IMR-90 (cell line): Measurements from ENCODE around the gene ADGRL1. TPM values are rescaled to one million over a fixed set of nuclear protein-coding genes. Genes with fewer than 3 reads are reported as not detected.

Source experiments
- ATAC-seq: fragments of 200-7000 bp; cut with Tn5 transposase; 2 replicates; pipeline ENCODE4 v1.9.1; 2020; ENCODE audit warnings: low read depth, mild to moderate bottlenecking, moderate library complexity
- BruUV-seq: library from RNA; stranded (reverse); fragments of 400-500 nt; replicated peaks from 2 replicates; lab custom pipeline; 2021; lab: Mats Ljungman, UMichigan
- CTCF ChIA-PET: fragments of 300-600 bp; formaldehyde crosslinking; extraction: SDS; loops from one replicate; lab custom pipeline; 2021; ENCODE audit warnings: antibody characterized with exemption; lab: Yijun Ruan, JAX
- POLR2A ChIA-PET: fragments of 300-600 bp; sonication (Branson Sonifier 250); formaldehyde crosslinking; loops from one replicate; lab custom pipeline; 2022; ENCODE audit warnings: antibody characterized with exemption; ENCODE audit not compliant: unreplicated experiment; lab: Charles Lee
- DNase-seq: peaks from one replicate; pipeline ENCODE4 v3.0.0; 2013
- H2AFZ ChIP-seq: replicated peaks from 2 replicates; pipeline ENCODE3; 2013; ENCODE audit warnings: low read length, mild to moderate bottlenecking; ENCODE audit not compliant: poor library complexity
- H2AK5ac ChIP-seq: 2 replicates; pipeline ENCODE4 v1.6.1; 2013; ENCODE audit warnings: low read depth, low read length, inconsistent platforms
- H2AK9ac ChIP-seq: replicated peaks from 2 replicates; pipeline ENCODE3; 2013; ENCODE audit warnings: mild to moderate bottlenecking, low read depth, low read length, moderate library complexity; ENCODE audit not compliant: poor library complexity
- H2BK120ac ChIP-seq: 2 replicates; pipeline ENCODE4 v1.6.1; 2013; ENCODE audit warnings: low read depth, low read length, inconsistent platforms
- H2BK15ac ChIP-seq: 3 replicates; pipeline ENCODE4 v1.6.1; 2013; ENCODE audit warnings: low read depth, low read length, inconsistent platforms
- H2BK20ac ChIP-seq: 2 replicates; pipeline ENCODE4 v1.6.1; 2013; ENCODE audit warnings: low read depth, mild to moderate bottlenecking, inconsistent platforms, low read length, moderate library complexity
- H2BK5ac ChIP-seq: 2 replicates; pipeline ENCODE4 v1.6.1; 2013; ENCODE audit warnings: mild to moderate bottlenecking, low read depth, low read length, inconsistent platforms; ENCODE audit not compliant: poor library complexity, severe bottlenecking
- H3K14ac ChIP-seq: replicated peaks from 2 replicates; pipeline ENCODE4 v1.6.1; 2013; ENCODE audit warnings: low read depth, low read length, inconsistent platforms
- H3K18ac ChIP-seq: 2 replicates; pipeline ENCODE4 v1.6.1; 2013; ENCODE audit warnings: low read depth, low read length, control low read depth
- H3K23ac ChIP-seq: 2 replicates; pipeline ENCODE4 v1.6.1; 2013; ENCODE audit warnings: low read depth, low read length, inconsistent platforms
- H3K27ac ChIP-seq: 2 replicates; pipeline ENCODE4 v1.5.1; 2013; ENCODE audit warnings: mild to moderate bottlenecking, control low read depth, low read length; ENCODE audit not compliant: insufficient read depth
- H3K27me3 ChIP-seq: 2 replicates; pipeline ENCODE4 v1.6.1; 2013; ENCODE audit warnings: low read length; ENCODE audit not compliant: control insufficient read depth, insufficient read depth
- H3K36me3 ChIP-seq: 2 replicates; pipeline ENCODE4 v1.6.1; 2013; ENCODE audit warnings: low read length, mixed read lengths; ENCODE audit not compliant: control insufficient read depth, insufficient read depth
- H3K4ac ChIP-seq: 2 replicates; pipeline ENCODE4 v1.6.1; 2013; ENCODE audit warnings: low read depth, low read length, inconsistent platforms
- H3K4me1 ChIP-seq: 2 replicates; pipeline ENCODE4 v1.6.1; 2013; ENCODE audit warnings: low read length, mixed read lengths; ENCODE audit not compliant: control insufficient read depth, insufficient read depth
- H3K4me2 ChIP-seq: 2 replicates; pipeline ENCODE4 v1.6.1; 2013; ENCODE audit warnings: low read depth, mild to moderate bottlenecking, control low read depth, low read length, moderate library complexity
- H3K4me3 ChIP-seq: 2 replicates; pipeline ENCODE4 v1.5.1; 2013; ENCODE audit warnings: low read depth, mild to moderate bottlenecking, control low read depth, low read length, moderate library complexity; ENCODE audit not compliant: insufficient read depth
- H3K56ac ChIP-seq: 2 replicates; pipeline ENCODE4 v1.6.1; 2013; ENCODE audit warnings: low read length, inconsistent platforms; ENCODE audit not compliant: insufficient read depth; ENCODE audit errors: extremely low read depth
- H3K79me1 ChIP-seq, 2 experiments: 2 replicates each; pipeline ENCODE4 v1.6.1; 2013; ENCODE audit warnings: low read length in 2 of 2, inconsistent platforms in 1 of 2, low read depth in 1 of 2
- H3K9ac ChIP-seq: 2 replicates; pipeline ENCODE4 v1.6.1; 2013; ENCODE audit warnings: low read depth, low read length, control low read depth
- H3K9me1 ChIP-seq: 2 replicates; pipeline ENCODE4 v1.6.1; 2013; ENCODE audit warnings: low read length, inconsistent platforms; ENCODE audit not compliant: insufficient read depth
- H3K9me3 ChIP-seq: 2 replicates; pipeline ENCODE4 v1.6.1; 2013; ENCODE audit warnings: low read length; ENCODE audit not compliant: control insufficient read depth, insufficient read depth
- H4K20me1 ChIP-seq: 2 replicates; pipeline ENCODE4 v1.6.1; 2013; ENCODE audit warnings: low read length, inconsistent platforms; ENCODE audit not compliant: insufficient read depth
- H4K5ac ChIP-seq: 2 replicates; pipeline ENCODE4 v1.6.1; 2013; ENCODE audit warnings: mild to moderate bottlenecking, low read depth, low read length, control low read depth
- H4K8ac ChIP-seq, 2 experiments: 2 replicates each; pipeline ENCODE4 v1.6.1; 2013; ENCODE audit warnings: low read depth in 2 of 2, low read length in 2 of 2, control low read depth in 1 of 2, inconsistent platforms in 1 of 2
- H4K91ac ChIP-seq: 2 replicates; pipeline ENCODE4 v1.6.1; 2013; ENCODE audit warnings: low read depth, low read length, inconsistent platforms; ENCODE audit not compliant: insufficient read depth
- BHLHE40 ChIP-seq: fragments of 150-350 bp; IDR thresholded peaks from 2 replicates; pipeline ENCODE4 v1.6.1; 2016; ENCODE audit warnings: mild to moderate bottlenecking, low read depth, low read length
- MAFK ChIP-seq: IDR thresholded peaks from 2 replicates; pipeline ENCODE4 v1.6.1; 2012; ENCODE audit warnings: low read depth, low read length, improper control_type of control experiment
- MXI1 ChIP-seq: IDR thresholded peaks from 2 replicates; pipeline ENCODE4 v1.6.1; 2012; ENCODE audit warnings: low read depth, mild to moderate bottlenecking, low read length, moderate library complexity, borderline replicate concordance
- POLR2A ChIP-seq: IDR thresholded peaks from 2 replicates; pipeline ENCODE4 v1.6.1; 2012; ENCODE audit warnings: mild to moderate bottlenecking, low read depth, low read length
- RCOR1 ChIP-seq: IDR thresholded peaks from 2 replicates; pipeline ENCODE4 v1.6.1; 2012; ENCODE audit warnings: mild to moderate bottlenecking, low read length, improper control_type of control experiment; ENCODE audit not compliant: insufficient replicate concordance
- WGBS, 2 experiments: methylation state at CpG; one replicate each; pipeline versions ENCODE4 v1.1.5 to v1.1.7; 2013; ENCODE audit warnings: missing lambda C conversion rate in 2 of 2; ENCODE audit not compliant: insufficient read length in 1 of 2; ENCODE audit errors: extremely low coverage in 2 of 2; 5-methylcytosine and 5-hydroxymethylcytosine counted together
- dilution Hi-C: fragments of 300-500 bp; cut with HindIII; formaldehyde crosslinking; loops from one replicate; pipeline ENCODE4 v1.14.3; 2018; ENCODE audit warnings: low sequenced_read_pairs; ENCODE audit not compliant: unreplicated experiment
- in situ Hi-C: fragments of 300-500 bp; cut with MboI; formaldehyde crosslinking; loops from 3 replicates; pipeline ENCODE4 v1.14.3; 2019; ENCODE audit warnings: low sequenced_read_pairs, inconsistent platforms, mixed read lengths
- intact Hi-C: fragments of 100-400 bp; cut with micrococcal nuclease; formaldehyde crosslinking; loops from 2 replicates; pipeline ENCODE4 v1.10.0; 2022
- polyA plus RNA-seq, 3 experiments: library from polyadenylated mRNA; depleted of rRNA; stranded (reverse); fragments of >200 nt; gene quantifications; 2 replicates each; pipeline ENCODE4 v1.2.3, GENCODE V29; 2012; ENCODE audit warnings: low replicate concordance in 1 of 3
- total RNA-seq: library from RNA; depleted of rRNA; stranded (reverse); fragments of >200 nt; gene quantifications from 2 replicates; pipeline ENCODE4 v1.2.3, GENCODE V29; 2012

Gene ADGRL1
- total and polyA plus RNA-seq, 2 of the 4 experiments (the other 2 are of a cell fraction) = 0.72 to 2.2 TPM

- Histone ChIP-seq H4K8ac (no peak overlapping the region), H2AK9ac (no peak overlapping the region), H3K14ac (peak overlapping the region; percentile 62), H2BK20ac (no peak overlapping the region), H4K5ac (no peak overlapping the region), H4K91ac (no peak overlapping the region), H3K79me1 (peaks cover 20 to 48% of the 10 kb centered on the region in 2 experiments; a peak in 3 of 4 replicates), H2BK15ac (no peak overlapping the region), H3K23ac (no peak overlapping the region), H2BK120ac (no peak overlapping the region), H2AK5ac (no peak overlapping the region; the same call in 1 of the 2 replicates), H3K4me1 (peaks cover 6% of the 10 kb centered on the region), H2AFZ (no peak overlapping the region), H3K4me2 (no peak overlapping the region), H3K4ac (0 out of 2 replicates have a peak overlapping the region, but pooled peaks have one; percentile 20), H3K18ac (no peak overlapping the region), H3K56ac (no peak overlapping the region), H4K20me1 (peaks cover 9% of the 10 kb centered on the region; the same call in 1 of the 2 replicates), H3K4me3 (no peak overlapping the region), H3K27ac (no peak overlapping the region), H3K9me3 (no peaks in the 10 kb centered on the region), H3K36me3 (no peaks in the 10 kb centered on the region), H3K27me3 (no peaks in the 10 kb centered on the region), H3K9ac (no peak overlapping the region), H2BK5ac (no peak overlapping the region), H3K9me1 (peaks cover 2% of the 10 kb centered on the region; the same call in 1 of the 2 replicates)
- DNase-seq (no peak), ATAC-seq (no peak)
- dilution Hi-C loops (no loop called here), intact Hi-C loops (loop anchor here (5.0 kb wide), 1 partner anchor 337 kb away; the partner anchor contains the start of gene PTGER1), in situ Hi-C loops (no loop called here)
- ChIA-PET POLR2A (no interaction called here), CTCF (no interaction called here)
- no TSS peak for BruUV-seq
- 61% methylated on average over 6 of the region's 9 CpGs; no CpG with 5 or more reads in 1 of the 2 experiments for WGBS, 2 experiments
- TF ChIP-seq POLR2A (no peak), RCOR1 (no peak), BHLHE40 (no peak), MXI1 (no peak), MAFK (no peak)
These were observed 66.0 kb downstream of the ADGRL1 start for GRCh38 chr19:14139944-14140343.
